HG03097 (cell line): ENCODE measurements around the gene PINK1.
"Not testable (repeated sequence)": the region's sequence is repeated elsewhere in the genome, so short reads cannot be mapped to it uniquely, and the experiment has no call there.

Experiments used
- ATAC-seq: cut with Tn5 transposase; IDR thresholded peaks from one replicate; pipeline ENCODE4 v1.9.1; 2021; ENCODE audit not compliant: unreplicated experiment, low FRiP score

The PINK1 gene

GRCh38 chr1:20672265-20672632 is 39.0 kb downstream of the PINK1 start:
- ATAC-seq = no peak

GRCh38 chr1:20673626-20674025 is 40.4 kb downstream of the PINK1 start:
- not testable (repeated sequence) for ATAC-seq

- no peak for ATAC-seq
These were observed 45.3 kb downstream of the PINK1 start for GRCh38 chr1:20678599-20678998.

GRCh38 chr1:20680269-20680668 is 47.0 kb downstream of the PINK1 start:
- no peak for ATAC-seq

GRCh38 chr1:20681999-20682398 is 48.7 kb downstream of the PINK1 start:
- ATAC-seq = no peak

- ATAC-seq = no peak
These were observed 49.4 kb downstream of the PINK1 start for GRCh38 chr1:20682571-20683236.

GRCh38 chr1:20683614-20684013 is 50.4 kb downstream of the PINK1 start:
- ATAC-seq = no peak

- no peak for ATAC-seq
These were observed 50.9 kb downstream of the PINK1 start for GRCh38 chr1:20684050-20684620.

- ATAC-seq = no peak
These were observed 51.4 kb downstream of the PINK1 start for GRCh38 chr1:20684651-20685050.

- ATAC-seq = no peak
These were observed 51.9 kb downstream of the PINK1 start for GRCh38 chr1:20685099-20685662.

- no peak for ATAC-seq
These were observed 52.5 kb downstream of the PINK1 start for GRCh38 chr1:20685741-20686140.

- no peak for ATAC-seq
These were observed 53.8 kb downstream of the PINK1 start for GRCh38 chr1:20686883-20687725.

- ATAC-seq = no peak
These were observed 56.4 kb downstream of the PINK1 start for GRCh38 chr1:20689645-20690056.

GRCh38 chr1:20691872-20692271 is 58.6 kb downstream of the PINK1 start:
- no peak for ATAC-seq

GRCh38 chr1:20693623-20694022 is 60.4 kb downstream of the PINK1 start:
- no peak for ATAC-seq

GRCh38 chr1:20695515-20695914 is 62.3 kb downstream of the PINK1 start:
- ATAC-seq = no peak

GRCh38 chr1:20696397-20697333 is 63.4 kb downstream of the PINK1 start:
- ATAC-seq = no peak

GRCh38 chr1:20697563-20697962 is 64.3 kb downstream of the PINK1 start:
- no peak for ATAC-seq

- ATAC-seq = no peak
These were observed 65.1 kb downstream of the PINK1 start for GRCh38 chr1:20698195-20698910.

- ATAC-seq = no peak
These were observed 66.3 kb downstream of the PINK1 start for GRCh38 chr1:20699558-20699957.
